Muscle of leg (tissue), 11 donors: ENCODE data around the gene KRT39. TPM values are rescaled to one million over a fixed set of nuclear protein-coding genes. Genes with fewer than 3 reads are reported as not detected.
"Not testable (repeated sequence)": the region's sequence is repeated elsewhere in the genome, so short reads cannot be mapped to it uniquely, and the experiment has no call there.

Experiments
- DNase-seq: peaks from one replicate; pipeline ENCODE4 v3.0.0; 2013
- H3K27ac ChIP-seq: one replicate; pipeline ENCODE4 v1.5.1; 2013; ENCODE audit warnings: mild to moderate bottlenecking, low read length, control low read depth
- H3K27me3 ChIP-seq: one replicate; pipeline ENCODE4 v1.6.1; 2013; ENCODE audit warnings: low read length; ENCODE audit not compliant: control insufficient read depth, insufficient read depth
- H3K36me3 ChIP-seq: one replicate; pipeline ENCODE4 v1.6.1; 2013; ENCODE audit warnings: low read length; ENCODE audit not compliant: control insufficient read depth, insufficient read depth
- H3K4me1 ChIP-seq: one replicate; pipeline ENCODE4 v1.6.1; 2013; ENCODE audit warnings: low read length; ENCODE audit not compliant: control insufficient read depth, insufficient read depth
- H3K4me3 ChIP-seq: one replicate; pipeline ENCODE4 v1.5.1; 2013; ENCODE audit warnings: low read length, control low read depth
- H3K9me3 ChIP-seq: replicated peaks from 2 replicates; pipeline ENCODE4 v1.6.1; 2013; ENCODE audit warnings: low read depth, low read length; ENCODE audit not compliant: control insufficient read depth
- WGBS: methylation state at CpG from one replicate; pipeline ENCODE4 v1.1.5; 2013; ENCODE audit warnings: missing lambda C conversion rate; ENCODE audit not compliant: insufficient coverage; 5-methylcytosine and 5-hydroxymethylcytosine counted together
- polyA plus RNA-seq, 8 donors: library from polyadenylated mRNA; unstranded; fragments of 120-200 nt; gene quantifications; one replicate each; pipeline versions ENCODE4 v1.2.1 to v1.2.3, GENCODE V29; 2013; ENCODE audit warnings: inconsistent platforms in 1 of 8, low replicate concordance in 1 of 8; ENCODE audit not compliant: insufficient read length in 8 of 8, insufficient read depth in 1 of 8
- total RNA-seq: library from RNA; stranded (reverse); fragments of 120-200 nt; gene quantifications from one replicate; pipeline ENCODE4 v1.2.4, GENCODE V29; 2013

The KRT39 gene
- total and polyA plus RNA-seq, 9 donors: 2.1 to 8.1 (median 6.2) TPM

DNA sequence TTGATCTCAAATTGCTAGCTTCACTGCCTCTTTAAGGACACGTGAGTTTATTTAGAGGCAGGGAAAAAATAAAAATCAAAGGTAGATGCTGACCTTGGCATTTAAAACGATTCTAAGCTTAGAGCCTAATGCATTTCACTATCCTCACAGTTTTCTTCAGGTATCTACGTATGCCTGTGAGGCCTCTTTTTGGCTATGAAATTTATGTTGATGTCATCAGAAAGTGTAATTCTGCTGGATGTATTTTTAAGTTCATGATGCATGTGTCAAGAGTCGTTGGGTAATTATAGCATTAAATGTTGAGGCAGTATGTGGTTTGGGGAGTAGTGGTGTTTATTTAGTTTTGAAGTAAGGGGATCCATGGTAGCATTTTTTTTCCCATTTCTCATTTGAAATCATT, 37.2 kb upstream of the KRT39 start:
- Histone ChIP-seq H3K4me3 (no peak overlapping the region), H3K4me1 (peaks cover 2% of the 10 kb centered on the region), H3K36me3 (no peaks in the 10 kb centered on the region), H3K9me3 (no peaks in the 10 kb centered on the region), H3K27me3 (no peaks in the 10 kb centered on the region), H3K27ac (no peak overlapping the region)
- DNase-seq: no peak
- WGBS: no CpG with 5 or more reads among the region's 4 CpGs

DNA sequence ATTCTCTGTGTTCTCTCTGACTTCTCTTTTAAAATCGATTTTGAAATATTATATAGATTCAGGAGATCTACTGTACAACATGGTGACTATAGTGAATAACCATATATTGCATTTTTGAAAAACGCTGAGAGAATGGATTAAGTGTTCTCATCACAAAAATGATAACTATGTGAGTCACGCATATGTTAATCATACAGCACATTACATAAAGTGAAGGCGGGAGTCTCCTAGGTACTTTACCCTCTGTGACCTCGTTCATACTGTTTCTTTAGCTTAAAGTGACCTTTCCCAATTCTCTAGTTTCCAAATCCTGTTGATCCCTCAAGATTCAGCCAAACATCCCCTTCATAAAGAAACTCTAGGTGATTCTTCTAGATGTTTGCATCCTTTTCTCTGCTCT, 36.1 kb upstream of the KRT39 start:
- WGBS: 27% methylated on average over 2 of the region's 5 CpGs
- Histone ChIP-seq H3K27ac (no peak overlapping the region), H3K9me3 (no peaks in the 10 kb centered on the region), H3K36me3 (no peaks in the 10 kb centered on the region), H3K4me3 (no peak overlapping the region), H3K27me3 (no peaks in the 10 kb centered on the region), H3K4me1 (no peaks in the 10 kb centered on the region)
- DNase-seq: no peak

GRCh38 chr17:41001795-41002194, 35.0 kb upstream of the KRT39 start:
- no peak overlapping the region for H3K4me3 ChIP-seq
- no peaks in the 10 kb centered on the region for H3K9me3 ChIP-seq
- 100% methylated on average over 2 of the region's 4 CpGs for WGBS
- no peak for DNase-seq
- H3K4me1 ChIP-seq: no peaks in the 10 kb centered on the region
- no peaks in the 10 kb centered on the region for H3K36me3 ChIP-seq
- H3K27ac ChIP-seq: no peak overlapping the region
- no peaks in the 10 kb centered on the region for H3K27me3 ChIP-seq

- H3K27me3 ChIP-seq, H3K9me3 ChIP-seq: not testable (repeated sequence)
- WGBS: 65% methylated on average over 5 of the region's 6 CpGs
These were observed 32.8 kb upstream of the KRT39 start, which contains the start of gene KRTAP3-2 for GRCh38 chr17:40999563-40999962. Gene KRTAP3-2, minus strand, starts transcription at chr17:40999906. Its CDS starts 53 bp downstream, at chr17:40999853.

GRCh38 chr17:40997361-40997760, 30.6 kb upstream of the KRT39 start:
- 65% methylated on average over 2 of the region's 2 CpGs for WGBS
- H3K4me3 ChIP-seq: no peak overlapping the region
- H3K4me1 ChIP-seq: no peaks in the 10 kb centered on the region
- no peak overlapping the region for H3K27ac ChIP-seq
- H3K9me3 ChIP-seq: no peaks in the 10 kb centered on the region
- no peak for DNase-seq
- H3K27me3 ChIP-seq: peaks cover 3% of the 10 kb centered on the region
- H3K36me3 ChIP-seq: no peaks in the 10 kb centered on the region

More at GRCh38 chr17:40999563-40999962, 32.8 kb upstream of the KRT39 start, which contains the start of gene KRTAP3-2:
- not testable (repeated sequence) for H3K4me1 ChIP-seq, H3K36me3 ChIP-seq, H3K27ac ChIP-seq, H3K4me3 ChIP-seq
- DNase-seq: peak; percentile 26

DNA sequence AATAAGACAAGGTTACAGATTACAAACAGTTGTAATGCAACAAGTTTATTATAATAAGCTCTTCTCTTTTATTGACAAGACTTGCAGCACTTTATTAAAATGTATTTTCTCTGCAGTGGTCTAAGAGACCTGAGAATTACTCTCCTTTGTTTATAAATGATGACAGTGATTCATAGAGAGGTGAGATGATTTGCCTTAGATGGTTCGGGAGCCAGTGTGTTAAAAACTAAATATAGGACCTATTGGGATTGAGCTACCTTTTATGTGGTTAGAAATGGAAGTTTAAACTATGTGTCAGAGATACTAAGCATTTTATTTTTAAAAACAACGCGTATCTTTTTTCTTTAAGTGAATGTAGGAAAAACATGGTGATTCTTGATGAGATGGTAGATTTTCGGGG, 30.1 kb upstream of the KRT39 start:
- Histone ChIP-seq H3K27me3 (peaks cover 3% of the 10 kb centered on the region), H3K27ac (no peak overlapping the region), H3K36me3 (no peaks in the 10 kb centered on the region), H3K4me3 (no peak overlapping the region), H3K9me3 (no peaks in the 10 kb centered on the region), H3K4me1 (no peaks in the 10 kb centered on the region)
- no peak for DNase-seq
- 60% methylated on average over 1 of the region's 4 CpGs for WGBS

DNA sequence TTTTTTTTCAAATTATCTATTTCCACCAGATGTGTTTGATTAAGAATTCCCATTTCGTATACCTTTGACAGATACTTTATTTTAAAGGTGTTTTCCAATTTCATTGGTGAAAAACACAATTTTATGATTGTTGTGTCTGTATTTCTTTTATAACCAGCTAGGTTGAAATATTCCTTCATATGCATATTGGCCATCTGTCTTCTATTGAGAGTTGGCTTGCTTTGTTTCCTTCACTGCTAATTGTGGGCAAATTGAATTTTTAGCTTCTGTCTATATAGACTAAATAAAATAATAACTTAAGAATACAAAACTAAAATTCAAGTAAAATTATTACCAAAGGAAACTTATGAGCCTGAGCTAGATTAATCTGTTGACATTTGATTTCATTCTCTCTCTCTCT, 28.4 kb upstream of the KRT39 start:
- Histone ChIP-seq H3K27ac (no peak overlapping the region), H3K4me3 (no peak overlapping the region), H3K36me3 (no peaks in the 10 kb centered on the region), H3K4me1 (no peaks in the 10 kb centered on the region), H3K9me3 (no peaks in the 10 kb centered on the region), H3K27me3 (peaks cover 3% of the 10 kb centered on the region)
- WGBS: no CpG with 5 or more reads among the region's 1 CpG
- DNase-seq: no peak

GRCh38 chr17:40993839-40994238, 27.1 kb upstream of the KRT39 start, which contains the start of gene KRTAP3-3:
Gene KRTAP3-3, minus strand, starts transcription at chr17:40994164. Its CDS starts 67 bp downstream, at chr17:40994097.
- H3K9me3 ChIP-seq: no peaks in the 10 kb centered on the region
- peaks cover 3% of the 10 kb centered on the region for H3K27me3 ChIP-seq
- no peak within 1 kb of the TSS for H3K27ac ChIP-seq
- H3K4me3 ChIP-seq: no peak within 1 kb of the TSS
- WGBS: no CpG with 5 or more reads among the region's 4 CpGs
- no peaks in the 10 kb centered on the region for H3K4me1 ChIP-seq
- H3K36me3 ChIP-seq: no peaks in the 10 kb centered on the region
- peak; percentile 25 for DNase-seq

DNA sequence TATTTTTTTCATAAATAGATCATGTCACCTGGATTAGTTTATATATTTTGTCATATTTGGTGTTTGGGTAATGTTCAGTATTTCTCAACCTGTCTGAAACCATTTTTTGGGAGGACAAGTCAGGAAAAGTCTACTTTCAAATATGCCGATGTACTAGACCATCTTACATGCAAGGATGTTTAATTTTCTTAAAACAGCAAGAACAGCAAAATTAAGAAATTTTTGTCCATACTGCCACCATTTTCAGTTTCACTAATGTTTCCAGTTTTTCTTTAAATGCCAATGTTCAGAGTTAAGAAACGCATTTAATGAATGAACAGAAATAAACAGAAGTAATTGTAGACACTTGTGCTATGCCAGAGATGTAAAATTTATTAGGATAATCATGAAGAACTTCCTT, 26.3 kb upstream of the KRT39 start:
- no peaks in the 10 kb centered on the region for H3K9me3 ChIP-seq
- DNase-seq: no peak
- no peak overlapping the region for H3K27ac ChIP-seq
- H3K27me3 ChIP-seq: peaks cover 3% of the 10 kb centered on the region
- no CpG with 5 or more reads among the region's 2 CpGs for WGBS
- no peaks in the 10 kb centered on the region for H3K4me1 ChIP-seq
- H3K4me3 ChIP-seq: no peak overlapping the region
- no peaks in the 10 kb centered on the region for H3K36me3 ChIP-seq

DNA sequence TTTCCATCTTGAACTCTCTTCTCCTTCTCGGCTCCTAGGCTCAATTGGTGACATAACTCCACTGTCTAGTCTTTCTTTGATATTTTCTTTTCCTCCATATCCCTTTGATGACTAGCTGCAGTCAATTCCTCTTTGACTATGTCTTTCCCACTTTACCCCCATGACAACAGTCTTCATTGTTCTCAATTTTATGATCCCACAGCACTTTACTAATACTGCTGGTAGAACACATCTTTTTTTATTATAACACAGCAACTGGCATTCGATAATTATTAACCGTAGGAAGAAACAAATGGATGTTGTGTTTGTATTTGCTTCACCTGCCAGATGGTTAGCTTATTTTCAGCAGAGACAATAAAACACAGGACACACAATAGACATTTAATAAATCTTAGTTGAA, 25.9 kb upstream of the KRT39 start:
- Histone ChIP-seq H3K4me3 (no peak overlapping the region), H3K27me3 (peaks cover 3% of the 10 kb centered on the region)
- 90% methylated on average over 1 of the region's 3 CpGs for WGBS

GRCh38 chr17:40986920-40987319, 20.2 kb upstream of the KRT39 start:
- Histone ChIP-seq H3K27ac (no peak overlapping the region), H3K4me3 (no peak overlapping the region), H3K27me3 (peaks cover 3% of the 10 kb centered on the region)

More for the DNA sequence above, 25.9 kb upstream of the KRT39 start:
- no peak overlapping the region for H3K27ac ChIP-seq
- H3K4me1 ChIP-seq: no peaks in the 10 kb centered on the region
- no peaks in the 10 kb centered on the region for H3K36me3 ChIP-seq
- no peaks in the 10 kb centered on the region for H3K9me3 ChIP-seq
- no peak for DNase-seq

More at GRCh38 chr17:40986920-40987319, 20.2 kb upstream of the KRT39 start:
- H3K4me1 ChIP-seq: no peaks in the 10 kb centered on the region
- no peaks in the 10 kb centered on the region for H3K36me3 ChIP-seq
- WGBS: 53% methylated on average over 3 of the region's 8 CpGs
- peak; percentile 15 for DNase-seq
- no peaks in the 10 kb centered on the region for H3K9me3 ChIP-seq
